Cerebellar cortex (tissue), 1 donor: ENCODE data around the gene CEP164.

Experiments used
- DNase-seq: peaks from one replicate; pipeline ENCODE4 v3.0.0-alpha.2; 2015; ENCODE audit warnings: low spot score

CEP164 gene

DNA sequence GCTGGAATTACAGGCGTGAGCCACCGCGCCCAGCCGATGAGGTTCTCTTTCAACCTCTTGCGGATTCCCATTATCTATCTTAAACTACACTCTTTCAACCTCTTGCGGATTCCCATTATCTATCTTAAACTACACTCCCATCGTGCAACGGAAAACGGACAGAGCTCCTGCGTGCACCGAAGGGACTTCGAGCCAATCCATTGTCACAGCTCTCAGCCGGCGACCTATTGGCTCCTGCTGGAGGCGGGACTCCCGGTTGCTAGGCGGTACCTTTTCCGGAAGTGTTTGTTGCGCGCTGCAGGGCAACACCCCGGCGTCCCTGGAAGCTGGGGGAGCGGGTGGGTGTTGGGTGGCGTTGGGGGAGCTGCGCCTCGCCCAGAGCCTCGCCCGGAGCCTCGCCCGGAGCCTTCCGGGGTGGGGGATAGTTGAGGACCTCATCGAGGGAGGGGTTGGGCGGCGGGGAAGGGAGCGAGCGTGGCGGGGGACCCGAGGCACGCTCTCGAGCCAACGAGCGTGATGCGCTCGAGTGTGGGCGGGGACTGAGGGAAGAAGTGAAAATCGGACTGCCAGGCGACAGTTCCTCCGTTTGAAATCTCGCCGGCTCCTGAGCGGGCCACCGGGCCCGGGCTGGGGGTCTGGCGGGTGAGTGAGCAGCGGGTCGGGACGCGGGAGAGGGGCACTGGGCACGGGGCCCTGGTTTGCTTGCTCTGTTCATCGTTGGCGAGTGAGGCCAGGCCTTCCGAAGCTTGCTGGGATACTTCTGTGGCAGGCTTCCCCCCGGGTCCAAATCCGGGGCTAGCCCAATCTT, at the start of gene CEP164:
Gene CEP164, plus strand, starts transcription at position 288 of the 808 bp plus-strand sequence. CDS start 10,733 bp downstream, outside the sequence.
- peak; percentile 98 for DNase-seq

DNA sequence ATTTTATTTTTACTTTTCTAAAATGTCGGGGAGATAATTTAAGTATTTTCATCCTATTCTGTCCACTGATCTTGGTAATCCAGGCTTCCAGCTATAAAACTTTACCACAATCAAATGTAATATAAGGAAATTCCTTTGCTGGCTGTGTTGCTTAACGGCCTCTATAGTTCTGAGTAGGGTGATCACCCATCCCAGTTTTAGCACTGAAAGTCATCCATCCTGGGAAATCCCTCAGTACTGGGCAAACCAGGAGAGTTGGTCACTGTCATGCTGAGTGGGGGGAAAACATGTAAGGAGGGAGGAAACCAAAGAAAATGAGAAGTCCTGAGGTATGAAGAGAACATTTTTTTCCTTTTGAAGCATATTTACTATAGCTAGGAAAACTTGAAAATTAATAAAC, 49.3 kb upstream of the CEP164 start:
- DNase-seq: no peak

DNA sequence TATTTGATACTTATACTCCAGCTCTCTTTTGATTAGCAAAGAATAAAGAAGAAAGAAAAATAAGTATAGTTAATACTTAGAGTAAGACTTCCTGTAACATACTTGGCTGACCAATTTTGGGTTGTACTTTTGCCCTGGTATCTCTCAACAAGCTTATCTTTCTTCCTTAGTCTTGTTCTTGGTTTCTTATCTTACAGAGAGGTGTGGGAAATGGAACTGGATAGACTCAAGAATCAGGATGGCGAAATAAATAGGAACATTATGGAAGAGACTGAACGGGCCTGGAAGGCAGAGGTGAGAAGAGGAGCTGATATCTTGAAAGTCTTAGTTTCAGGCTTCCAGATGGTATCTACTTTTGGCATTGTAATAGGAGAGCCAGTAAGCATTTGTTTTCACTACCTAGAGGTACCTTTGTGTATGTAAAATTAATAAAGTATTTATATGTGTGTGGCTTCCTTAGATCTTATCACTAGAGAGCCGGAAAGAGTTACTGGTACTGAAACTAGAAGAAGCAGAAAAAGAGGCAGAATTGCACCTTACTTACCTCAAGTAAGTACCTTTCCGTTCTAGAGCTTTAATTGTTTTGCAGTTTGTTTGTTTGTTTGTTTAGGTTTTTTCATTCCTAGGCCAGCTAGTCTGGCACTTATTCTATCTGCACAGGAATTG, 47.8 kb upstream of the CEP164 start:
- no peak for DNase-seq

DNA sequence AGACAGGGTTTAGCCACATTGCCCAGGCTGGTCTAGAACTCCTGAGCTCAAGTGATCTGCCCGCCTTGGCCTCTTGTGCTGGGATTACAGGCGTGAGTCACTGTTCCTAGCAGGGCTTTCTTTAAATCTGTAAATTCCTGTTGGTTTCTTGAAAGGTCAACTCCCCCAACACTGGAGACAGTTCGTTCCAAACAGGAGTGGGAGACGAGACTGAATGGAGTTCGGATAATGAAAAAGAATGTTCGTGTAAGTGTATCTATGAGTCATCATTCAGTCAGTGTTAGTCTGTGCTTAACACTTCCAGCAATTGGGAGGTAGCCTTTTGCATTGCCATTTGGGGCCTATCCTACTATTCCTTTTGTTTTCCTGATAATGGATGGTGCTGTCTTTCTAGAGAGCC, 46.5 kb upstream of the CEP164 start:
- no peak for DNase-seq

DNA sequence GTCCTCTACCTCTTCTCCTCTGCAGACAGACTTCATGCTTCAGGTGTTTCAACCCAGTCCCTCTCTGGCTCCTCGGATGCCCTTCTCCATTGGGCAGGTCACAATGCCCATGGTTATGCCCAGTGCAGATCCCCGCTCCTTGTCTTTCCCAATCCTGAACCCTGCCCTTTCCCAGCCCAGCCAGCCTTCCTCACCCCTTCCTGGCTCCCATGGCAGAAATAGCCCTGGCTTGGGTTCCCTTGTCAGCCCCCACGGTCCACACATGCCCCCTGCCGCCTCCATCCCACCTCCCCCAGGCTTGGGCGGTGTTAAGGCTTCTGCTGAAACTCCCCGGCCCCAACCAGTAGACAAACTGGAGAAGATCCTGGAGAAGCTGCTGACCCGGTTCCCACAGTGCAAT, 45.8 kb upstream of the CEP164 start:
- DNase-seq: no peak

DNA sequence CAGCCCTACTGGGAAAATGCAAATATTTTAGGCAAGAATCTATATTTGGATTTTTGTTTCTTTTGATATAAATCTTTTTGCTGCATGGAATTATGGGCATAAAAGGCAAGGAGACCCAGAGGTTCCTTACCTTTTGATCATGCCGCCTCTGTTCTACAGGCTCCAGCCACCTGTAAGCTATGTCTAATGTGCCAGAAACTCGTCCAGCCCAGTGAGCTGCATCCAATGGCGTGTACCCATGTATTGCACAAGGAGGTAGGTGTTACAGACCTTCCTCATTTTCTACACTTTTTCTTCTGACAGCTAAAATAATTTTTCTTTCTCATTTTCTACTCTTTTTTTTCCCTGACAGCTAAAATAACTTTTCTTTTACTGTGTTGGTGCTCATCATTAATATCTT, 44.7 kb upstream of the CEP164 start:
- DNase-seq: no peak

DNA sequence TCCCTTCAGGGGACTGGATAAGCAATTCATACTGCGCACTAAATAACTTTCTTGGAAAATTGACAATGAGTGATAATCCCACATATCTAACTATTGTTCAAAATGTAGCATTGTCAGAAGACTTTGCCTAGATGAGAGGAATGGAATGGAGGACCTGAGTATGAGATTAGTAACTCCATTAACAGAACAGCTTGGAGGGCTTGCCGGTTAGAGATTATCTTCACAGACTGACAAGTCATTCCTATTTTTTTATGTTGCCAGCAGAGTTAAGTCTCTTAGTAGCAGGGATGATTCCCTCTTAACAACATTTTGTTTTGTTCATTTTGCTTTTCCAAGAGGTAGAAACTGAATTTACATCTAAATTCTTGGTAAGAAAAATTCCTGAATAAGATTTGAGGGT, 43.6 kb upstream of the CEP164 start:
- no peak for DNase-seq

DNA sequence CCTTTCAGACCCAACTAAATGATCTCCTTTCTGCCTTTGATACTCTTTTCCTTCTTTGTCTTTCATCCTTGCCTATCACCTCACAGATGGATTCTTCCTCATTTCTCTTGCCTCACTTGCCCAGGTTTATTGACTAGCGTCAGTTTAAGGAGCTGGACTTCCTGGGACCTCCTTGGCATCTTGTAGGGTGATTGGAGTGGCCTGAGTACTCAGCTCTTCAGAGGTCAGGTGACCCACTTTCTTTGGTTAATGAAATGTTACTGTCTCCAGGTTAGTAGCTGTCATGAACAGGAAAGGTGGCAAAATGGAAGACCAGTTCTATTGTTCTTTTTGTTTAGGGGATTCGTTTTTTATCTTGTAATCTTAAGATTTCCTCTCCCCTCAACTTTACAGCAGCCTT, 41.1 kb upstream of the CEP164 start:
- DNase-seq: no peak

DNA sequence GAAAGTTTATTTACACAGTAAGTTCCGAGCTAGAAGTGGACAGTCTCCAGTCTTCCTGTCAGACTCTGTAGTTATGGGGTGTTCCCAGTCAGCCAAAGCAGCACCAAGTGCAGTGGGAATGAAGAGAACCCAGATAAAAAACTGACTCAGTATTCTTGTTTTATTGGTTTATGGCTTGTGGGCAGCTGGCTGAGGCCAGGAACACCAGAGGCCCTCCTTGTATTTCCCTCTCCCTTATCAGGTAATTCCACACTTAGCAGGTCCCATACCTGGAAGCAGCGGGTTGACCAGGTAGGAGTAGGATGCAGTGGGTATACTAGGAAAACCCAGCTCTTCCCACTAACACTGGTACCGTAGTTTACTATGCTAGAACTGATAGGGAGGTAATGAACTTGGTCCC, 40.0 kb upstream of the CEP164 start:
- DNase-seq: no peak

DNA sequence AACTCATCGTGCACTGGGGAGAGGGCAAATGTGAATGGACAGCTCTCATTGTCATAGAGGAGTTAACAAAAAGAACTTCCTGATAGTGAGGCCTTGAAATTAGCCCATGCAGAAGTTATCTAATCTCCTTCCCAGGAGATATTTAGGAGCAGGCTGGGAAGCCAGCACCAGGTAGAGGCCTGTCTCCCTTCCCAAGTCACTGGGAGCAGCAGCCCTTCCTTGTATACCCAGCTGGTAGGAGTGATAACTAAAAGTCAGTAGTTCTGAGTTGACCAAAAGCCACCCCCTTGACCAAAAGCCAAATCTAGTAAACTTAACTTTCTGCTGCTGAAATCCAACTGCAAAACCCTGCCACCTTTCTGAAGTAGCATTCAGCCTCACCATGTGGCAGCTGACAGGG, 37.9 kb upstream of the CEP164 start:
- no peak for DNase-seq

DNA sequence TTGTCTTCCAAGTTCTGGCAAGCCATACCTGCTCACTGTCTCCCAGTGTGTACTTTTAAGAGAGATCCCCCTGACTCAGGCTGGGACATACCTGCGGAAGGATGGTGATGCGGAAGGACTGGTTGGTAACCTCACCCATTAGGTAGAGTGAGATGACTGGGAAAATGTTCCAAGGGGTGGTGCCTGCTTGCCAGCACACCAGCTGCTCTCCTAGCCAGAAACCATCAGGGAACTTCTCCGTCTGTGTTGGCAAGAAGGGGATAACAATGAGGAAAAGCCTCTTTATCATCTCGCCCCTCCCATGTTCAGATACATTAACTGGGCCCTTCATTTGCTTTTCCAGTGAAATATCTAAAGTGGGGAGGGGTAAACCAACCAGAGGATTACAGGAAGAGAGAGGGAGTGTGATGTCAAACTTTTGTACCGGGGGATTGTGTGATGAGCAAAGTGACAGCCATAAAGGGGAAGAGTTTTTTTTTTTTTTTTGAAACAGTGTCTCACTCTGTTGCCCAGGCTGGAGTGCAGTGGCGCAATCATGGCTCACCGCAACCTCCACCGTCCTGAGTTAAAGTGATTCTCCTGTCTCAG, 36.8 kb upstream of the CEP164 start, which contains the start of gene BACE1-AS:
Gene BACE1-AS, plus strand, starts transcription at position 538 of the 588 bp plus-strand sequence.
- peak; percentile 52 for DNase-seq

DNA sequence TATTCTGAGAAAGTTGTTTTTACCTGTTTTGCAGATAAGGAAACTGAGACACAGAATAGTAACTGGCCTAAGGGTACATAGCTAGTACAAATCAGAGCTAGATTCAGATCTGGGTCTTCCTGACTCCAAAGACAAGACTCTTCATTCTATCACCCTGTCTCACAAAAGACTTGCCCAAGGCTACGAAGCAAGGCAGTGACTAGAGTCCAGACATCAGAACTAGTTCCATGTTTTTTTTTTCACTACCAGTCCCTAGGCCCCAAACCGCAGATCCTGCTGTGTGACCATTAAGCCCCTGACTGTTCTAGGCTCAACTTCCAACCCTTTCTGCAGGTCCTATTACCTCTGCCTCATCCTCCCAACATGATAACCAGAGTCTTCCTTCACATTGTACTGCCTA, 35.0 kb upstream of the CEP164 start:
- no peak for DNase-seq

DNA sequence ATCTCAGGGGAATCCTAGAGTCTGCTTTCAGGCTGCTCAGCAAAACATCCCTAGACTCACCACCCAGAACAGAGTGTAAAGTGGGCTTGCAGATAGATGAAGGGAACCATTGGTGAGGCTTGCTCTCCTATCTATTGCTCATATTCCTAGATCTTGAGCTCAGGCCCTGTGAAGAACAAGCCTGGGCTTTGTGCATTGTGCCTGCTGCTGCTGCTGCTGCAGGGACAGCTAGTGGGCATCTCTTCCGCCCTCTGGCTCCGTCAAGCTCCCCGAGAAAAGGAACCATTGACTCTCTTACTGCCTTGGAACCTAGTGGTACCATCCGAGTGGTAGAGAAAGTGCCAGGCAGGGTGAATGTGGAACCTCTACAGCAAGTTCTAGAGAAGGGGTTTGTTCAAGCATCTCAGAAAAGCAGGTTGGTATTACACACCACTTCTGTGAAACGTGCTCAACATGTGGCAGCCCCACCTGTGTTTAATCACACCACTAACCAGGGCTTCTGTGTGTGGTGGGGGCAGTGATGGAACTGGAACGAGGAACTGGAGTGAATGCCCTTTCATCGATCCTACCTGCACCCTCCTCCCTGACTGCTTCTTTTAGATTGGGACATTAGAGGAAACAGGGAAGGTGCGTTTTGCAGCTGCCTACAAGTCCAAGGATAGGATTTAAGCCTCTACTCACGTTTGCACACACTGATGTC, 32.1 kb upstream of the CEP164 start:
- no peak for DNase-seq

DNA sequence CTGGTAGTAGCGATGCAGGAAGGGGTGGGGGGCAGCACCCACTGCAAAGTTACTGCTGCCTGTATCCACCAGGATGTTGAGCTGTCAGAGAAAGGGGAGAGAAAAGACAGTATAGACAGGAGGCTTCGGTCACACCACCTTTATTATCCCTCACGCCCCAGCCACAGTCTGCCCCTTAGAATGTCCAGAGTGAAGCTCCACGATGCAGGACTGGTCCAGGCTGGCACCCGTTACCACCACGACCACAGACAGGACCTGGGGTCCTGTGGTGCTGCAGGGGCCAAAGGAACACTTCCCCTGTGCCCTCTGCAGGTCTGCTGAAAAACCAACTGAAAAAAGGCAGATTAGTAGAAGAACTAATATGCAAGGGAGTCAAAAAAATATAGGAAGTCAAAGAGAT, 30.8 kb upstream of the CEP164 start:
- no peak for DNase-seq

DNA sequence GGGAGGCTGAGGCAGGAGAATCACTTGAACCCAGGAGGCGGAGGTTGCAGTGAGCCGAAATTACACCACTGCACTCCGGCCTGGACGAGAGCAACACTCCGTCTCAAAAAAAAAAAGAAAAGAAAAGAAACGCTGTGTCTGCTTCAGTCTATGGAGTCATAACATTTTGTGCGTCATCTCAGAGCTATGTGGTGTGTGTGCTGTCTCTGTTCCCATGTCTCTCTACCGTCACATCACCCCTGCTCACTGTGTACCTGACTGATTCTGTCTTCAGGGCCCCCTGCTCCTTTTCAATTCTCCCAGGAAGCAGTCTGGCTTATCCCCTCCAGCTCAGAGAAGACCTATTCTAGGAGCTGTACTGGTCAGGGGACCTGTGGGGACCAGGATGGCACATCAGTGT, 29.5 kb upstream of the CEP164 start:
- no peak for DNase-seq

DNA sequence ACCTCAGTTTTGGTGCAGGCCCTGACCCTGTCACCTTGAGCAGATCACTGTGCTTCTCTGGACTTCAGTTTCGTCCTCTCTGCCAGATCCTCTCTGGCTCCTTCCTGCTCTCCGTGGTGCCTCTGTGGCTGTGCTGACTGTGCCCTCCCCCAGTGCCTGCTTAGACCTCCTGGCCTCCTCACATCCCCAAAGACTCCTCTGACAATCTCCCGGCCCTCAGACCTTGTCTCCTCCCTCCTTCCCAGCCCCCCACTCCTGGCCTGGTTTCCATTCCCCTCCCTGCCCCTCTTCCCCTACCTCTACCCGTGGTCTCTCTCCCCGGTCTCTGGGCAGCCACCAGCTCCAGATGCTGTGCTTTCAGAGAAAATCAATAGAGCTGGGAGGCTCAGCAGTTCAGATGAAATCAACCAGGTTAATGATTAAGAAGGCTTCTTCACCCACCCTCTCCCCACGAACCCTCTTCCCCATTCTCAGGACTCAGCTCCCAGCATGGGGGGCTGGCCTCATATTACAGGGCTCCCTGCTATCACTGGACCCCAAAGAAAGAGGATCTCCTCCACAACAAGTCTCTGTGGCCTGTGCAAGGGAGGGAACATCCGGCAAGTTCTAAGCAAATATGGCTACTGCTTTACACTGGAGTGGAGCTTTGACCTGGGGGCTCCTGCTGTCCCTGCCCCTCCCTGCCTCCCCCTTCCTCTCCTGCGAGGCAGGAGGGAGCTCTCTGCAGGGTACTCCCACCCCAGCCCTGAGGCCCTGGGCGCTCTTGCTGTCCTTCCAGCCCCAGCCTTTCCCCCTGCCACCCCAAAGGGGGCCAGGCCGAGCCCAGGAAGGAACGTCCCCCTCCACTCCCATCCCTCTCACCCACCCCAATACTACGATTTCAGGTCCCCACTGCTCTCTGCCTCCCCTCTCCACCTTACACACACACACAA, 28.0 kb upstream of the CEP164 start:
- DNase-seq: no peak

DNA sequence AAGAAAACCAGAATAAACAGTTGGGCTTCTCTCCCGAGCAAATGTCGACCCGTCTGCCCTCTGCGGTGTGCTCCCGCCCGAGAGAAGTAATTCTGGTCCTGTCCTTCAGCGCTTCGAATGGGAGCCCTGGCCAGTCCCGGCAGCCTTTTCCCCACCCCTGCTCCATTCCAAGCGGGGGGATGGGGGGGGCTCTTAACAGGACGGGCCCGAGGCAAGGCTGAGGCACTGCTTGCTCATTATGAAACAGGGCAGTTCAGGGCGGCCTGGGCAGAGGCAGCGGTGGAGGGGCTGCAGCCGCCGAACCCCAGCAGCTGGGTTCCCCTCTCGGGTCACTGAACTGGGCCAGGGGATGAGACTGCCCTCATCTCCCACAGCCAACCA, 27.4 kb upstream of the CEP164 start:
- peak; percentile 23 for DNase-seq

DNA sequence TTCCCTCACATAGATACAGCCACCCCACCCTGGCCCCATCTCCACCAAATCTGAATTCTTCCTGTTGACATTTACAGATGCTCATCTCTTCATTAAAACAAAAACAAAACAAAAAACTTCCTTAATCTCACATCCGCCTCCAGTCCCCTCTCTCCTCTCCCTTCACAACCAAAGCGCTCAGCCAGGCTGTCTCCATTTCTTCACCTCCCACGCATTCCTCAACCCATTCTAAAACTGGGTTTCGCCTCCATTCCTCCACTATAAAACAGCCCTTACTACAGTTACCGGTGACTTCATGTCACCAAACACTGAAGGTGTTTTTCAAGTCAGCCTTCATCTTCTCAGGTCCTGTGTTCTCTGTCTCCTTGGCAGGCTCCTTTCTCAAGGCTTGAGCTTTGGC, 26.9 kb upstream of the CEP164 start:
- peak; percentile 14 for DNase-seq

DNA sequence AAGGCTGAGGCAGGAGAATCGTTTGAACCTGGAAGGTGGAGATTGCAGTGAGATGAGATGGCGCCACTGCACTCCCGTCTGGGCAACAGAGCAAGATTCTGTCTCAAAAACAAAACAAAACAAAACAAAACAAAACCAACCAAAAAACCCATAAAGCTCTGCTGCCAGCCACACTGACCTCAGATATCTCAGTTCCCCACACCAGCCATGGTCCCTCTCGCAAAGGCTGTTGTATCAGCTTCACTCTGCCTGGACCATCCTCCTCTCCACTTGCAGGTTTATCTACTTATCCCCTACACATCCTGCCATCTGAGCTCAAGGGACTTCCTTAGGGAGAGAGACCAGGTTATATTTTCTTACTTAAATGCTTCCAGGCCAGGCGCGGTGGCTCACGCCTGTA, 25.4 kb upstream of the CEP164 start:
- no peak for DNase-seq

DNA sequence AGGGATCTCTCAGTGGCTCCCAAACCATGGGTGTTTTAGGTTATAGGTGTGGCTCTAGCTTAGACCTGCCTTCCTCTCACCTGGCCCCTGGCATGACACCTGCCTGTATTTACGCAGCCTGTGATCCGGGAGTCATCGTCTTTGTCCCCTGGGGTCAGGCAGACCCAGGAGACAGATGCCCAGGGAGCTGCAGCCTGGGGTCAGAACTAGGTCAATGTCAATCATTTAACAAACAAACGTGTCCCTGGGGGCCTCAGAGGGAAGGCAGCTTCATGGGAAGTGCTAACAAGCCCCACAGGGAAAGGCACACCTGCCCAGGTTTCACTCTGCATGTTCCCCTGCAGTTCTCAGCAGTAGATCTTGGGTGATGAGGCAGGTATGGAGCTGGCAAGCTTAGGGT, 24.6 kb upstream of the CEP164 start:
- no peak for DNase-seq

DNA sequence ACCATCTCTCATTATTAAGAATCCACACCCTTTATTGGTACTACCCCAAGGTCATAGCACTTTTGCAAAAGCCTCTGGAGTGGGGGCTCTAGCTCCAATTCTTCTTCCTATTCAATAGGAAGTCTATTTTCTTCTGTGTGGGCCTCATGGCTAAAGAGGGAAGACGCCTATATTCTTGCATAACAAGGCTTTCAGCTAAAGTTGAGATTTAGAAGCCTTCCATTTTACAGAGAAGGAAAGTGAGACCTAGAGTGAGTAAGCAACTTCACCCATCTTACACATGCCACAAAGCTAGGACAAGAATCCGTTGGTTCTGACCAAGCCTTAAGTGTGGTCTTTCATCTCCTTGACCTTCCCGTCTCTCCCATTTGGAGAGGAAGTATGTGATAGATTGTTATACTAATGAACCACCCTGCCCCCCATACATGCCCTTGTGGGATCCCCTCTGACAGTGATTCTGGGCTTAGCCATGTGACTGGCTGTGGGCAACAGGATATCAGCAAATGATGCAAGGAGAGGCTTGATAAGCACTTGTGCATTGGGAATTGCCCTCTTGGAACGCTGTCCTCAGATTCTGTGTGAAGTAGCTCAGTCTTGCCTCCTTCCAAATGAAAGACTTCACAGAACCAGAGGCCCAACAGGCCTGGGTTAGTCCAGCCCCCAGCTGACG, 23.9 kb upstream of the CEP164 start:
- no peak for DNase-seq
